ENCODE data around the gene THAP5.

DNA sequence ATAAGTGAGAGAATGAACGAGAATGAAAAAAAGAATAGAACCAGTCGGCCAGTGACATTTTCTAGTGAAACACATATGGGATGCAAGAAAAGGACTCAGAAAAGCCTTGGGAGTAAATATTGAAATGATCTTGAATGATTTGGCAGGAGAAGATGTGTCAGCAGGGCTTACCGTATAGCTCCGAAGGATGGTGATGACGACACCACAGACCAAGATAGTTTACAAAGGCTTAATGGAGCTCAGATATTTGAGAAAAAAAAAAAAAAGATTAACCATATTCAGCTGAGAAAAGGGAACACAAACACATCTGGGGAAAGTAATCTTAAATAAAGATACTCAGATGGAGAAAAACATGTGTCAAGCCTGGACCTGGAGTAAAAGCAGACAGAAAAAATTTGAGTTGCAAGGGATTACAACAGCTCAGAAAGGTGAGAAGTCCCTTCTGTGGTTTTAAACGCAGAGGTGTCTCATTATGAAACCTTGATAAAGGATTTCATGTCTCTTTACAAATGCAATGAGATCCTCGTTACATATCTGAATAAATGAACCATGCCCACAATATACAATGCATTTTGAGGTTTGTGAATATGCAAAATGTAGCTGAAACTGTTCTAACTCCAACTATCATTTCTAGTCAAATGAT, 36.2 kb upstream of the THAP5 start:
- TF ChIP-seq, protein P1, sequence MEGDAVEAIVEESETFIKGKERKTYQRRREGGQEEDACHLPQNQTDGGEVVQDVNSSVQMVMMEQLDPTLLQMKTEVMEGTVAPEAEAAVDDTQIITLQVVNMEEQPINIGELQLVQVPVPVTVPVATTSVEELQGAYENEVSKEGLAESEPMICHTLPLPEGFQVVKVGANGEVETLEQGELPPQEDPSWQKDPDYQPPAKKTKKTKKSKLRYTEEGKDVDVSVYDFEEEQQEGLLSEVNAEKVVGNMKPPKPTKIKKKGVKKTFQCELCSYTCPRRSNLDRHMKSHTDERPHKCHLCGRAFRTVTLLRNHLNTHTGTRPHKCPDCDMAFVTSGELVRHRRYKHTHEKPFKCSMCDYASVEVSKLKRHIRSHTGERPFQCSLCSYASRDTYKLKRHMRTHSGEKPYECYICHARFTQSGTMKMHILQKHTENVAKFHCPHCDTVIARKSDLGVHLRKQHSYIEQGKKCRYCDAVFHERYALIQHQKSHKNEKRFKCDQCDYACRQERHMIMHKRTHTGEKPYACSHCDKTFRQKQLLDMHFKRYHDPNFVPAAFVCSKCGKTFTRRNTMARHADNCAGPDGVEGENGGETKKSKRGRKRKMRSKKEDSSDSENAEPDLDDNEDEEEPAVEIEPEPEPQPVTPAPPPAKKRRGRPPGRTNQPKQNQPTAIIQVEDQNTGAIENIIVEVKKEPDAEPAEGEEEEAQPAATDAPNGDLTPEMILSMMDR (IDR thresholded peaks at IDR 0.05): no peak
- no peak for TF ChIP-seq POLR2A (IDR thresholded peaks at IDR 0.05)
